GM19438 (cell line): ENCODE data around the gene SEC14L2.
"Not testable (repeated sequence)": the region's sequence is repeated elsewhere in the genome, so short reads cannot be mapped to it uniquely, and the experiment has no call there.

Experiments
- ATAC-seq: cut with Tn5 transposase; IDR thresholded peaks from one replicate; pipeline ENCODE4 v1.9.1; 2021; ENCODE audit warnings: low read depth; ENCODE audit not compliant: unreplicated experiment

Gene SEC14L2

GRCh38 chr22:30402028-30402765 lies 5.4 kb downstream of the SEC14L2 start:
- no peak for ATAC-seq

- not testable (repeated sequence) for ATAC-seq
Observed at GRCh38 chr22:30402766-30403104, 5.9 kb downstream of the SEC14L2 start.

- ATAC-seq, result no peak
Observed at GRCh38 chr22:30404307-30404706, 7.5 kb downstream of the SEC14L2 start.

GRCh38 chr22:30405731-30406130 lies 8.9 kb downstream of the SEC14L2 start:
- ATAC-seq, result no peak

- no peak for ATAC-seq
Observed at GRCh38 chr22:30406400-30406799, 9.6 kb downstream of the SEC14L2 start.

GRCh38 chr22:30408388-30409102 lies 11.7 kb downstream of the SEC14L2 start:
- no peak for ATAC-seq

GRCh38 chr22:30411780-30412179 lies 15.0 kb downstream of the SEC14L2 start:
- no peak for ATAC-seq

GRCh38 chr22:30413001-30413400 lies 16.2 kb downstream of the SEC14L2 start:
- no peak for ATAC-seq

- no peak for ATAC-seq
Observed at GRCh38 chr22:30413745-30414524, 17.1 kb downstream of the SEC14L2 start.

GRCh38 chr22:30414525-30415047 lies 17.8 kb downstream of the SEC14L2 start:
- ATAC-seq, result no peak

- ATAC-seq, result no peak
Observed at GRCh38 chr22:30416403-30416802, 19.6 kb downstream of the SEC14L2 start.

GRCh38 chr22:30416837-30417236 lies 20.0 kb downstream of the SEC14L2 start:
- no peak for ATAC-seq

GRCh38 chr22:30420347-30421125 lies 23.7 kb downstream of the SEC14L2 start:
- no peak for ATAC-seq

GRCh38 chr22:30421695-30422480 lies 25.1 kb downstream of the SEC14L2 start:
- ATAC-seq, result no peak

- no peak for ATAC-seq
Observed at GRCh38 chr22:30422481-30423300, 25.9 kb downstream of the SEC14L2 start.

GRCh38 chr22:30423301-30423958 lies 26.6 kb downstream of the SEC14L2 start:
- ATAC-seq, result peak; percentile 22

GRCh38 chr22:30423959-30424533 lies 27.2 kb downstream of the SEC14L2 start:
- ATAC-seq, result peak; percentile 75
